ENCODE data around the gene HECW1.
"Not testable (repeated sequence)": the region's sequence is repeated elsewhere in the genome, so short reads cannot be mapped to it uniquely, and the experiment has no call there.

HECW1 gene

GRCh38 chr7:43135129-43135528, 22.7 kb downstream of the HECW1 start:
- no peak overlapping the region for H3K4me3 ChIP-seq (replicated peaks; ENCODE audit: low read depth, low read length)
- DNase-seq (ENCODE audit: low read depth), result no peak
- TF ChIP-seq CTCF (IDR thresholded peaks at IDR 0.05; ENCODE audit: low read length, missing control alignments), result no peak

DNA sequence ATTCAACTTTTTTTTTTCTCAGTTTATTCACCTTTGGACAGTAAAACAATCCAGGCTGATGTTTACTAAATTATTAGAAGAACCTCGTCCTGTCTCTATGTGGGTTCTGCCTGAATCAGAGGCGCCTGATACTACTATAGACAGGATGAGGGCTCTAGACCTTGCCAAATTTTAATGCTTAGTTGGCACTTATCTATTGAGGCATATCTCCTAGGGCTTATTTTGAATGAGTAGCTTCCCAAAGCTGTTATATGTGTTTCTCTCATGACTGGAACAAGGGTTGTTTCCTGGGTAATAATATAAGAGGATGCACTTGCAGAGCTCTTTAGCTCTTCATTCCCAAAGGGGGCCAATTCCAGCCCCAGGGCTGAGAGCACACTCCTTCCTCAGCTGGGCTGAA, 23.6 kb downstream of the HECW1 start:
- no peak for TF ChIP-seq CTCF (IDR thresholded peaks at IDR 0.05; ENCODE audit: low read length, missing control alignments)
- H3K4me3 ChIP-seq (replicated peaks; ENCODE audit: low read depth, low read length), result no peak overlapping the region
- no peak for DNase-seq (ENCODE audit: low read depth)

DNA sequence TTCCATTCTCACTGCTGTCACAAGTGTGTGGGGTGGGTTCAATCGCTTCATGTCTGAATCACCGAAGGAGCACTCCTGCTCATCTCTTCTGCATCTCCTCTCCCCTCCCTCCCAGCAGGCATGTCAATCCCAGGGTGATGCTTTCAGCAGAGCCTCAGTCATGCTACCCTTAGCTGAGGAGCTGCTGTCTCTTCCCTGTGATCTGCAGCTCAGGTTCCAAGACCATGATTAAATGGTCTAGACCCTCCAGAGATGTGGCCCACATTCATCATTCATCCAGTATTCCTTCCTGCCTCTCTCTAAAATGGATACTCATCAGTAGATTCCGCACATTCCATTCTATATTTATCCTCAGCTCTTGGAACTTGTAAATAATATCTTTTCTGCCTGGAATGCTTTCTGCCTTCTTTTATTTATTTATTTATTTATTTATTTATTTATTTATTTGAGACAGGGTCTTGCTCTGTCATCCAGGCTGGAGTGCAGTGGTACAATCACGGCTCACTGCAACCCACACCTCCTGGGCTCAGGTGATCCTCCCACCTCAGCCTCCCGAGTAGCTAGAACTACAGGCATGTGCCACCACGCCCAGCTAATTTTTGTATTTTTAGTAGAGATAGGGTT, 24.8 kb downstream of the HECW1 start:
- not testable (repeated sequence) for H3K4me3 ChIP-seq (replicated peaks; ENCODE audit: low read depth, low read length)
- peak; percentile 13 for DNase-seq (ENCODE audit: low read depth)

- no peak for DNase-seq (ENCODE audit: low read depth)
- H3K4me3 ChIP-seq (replicated peaks; ENCODE audit: low read depth, low read length), result no peak overlapping the region
- TF ChIP-seq CTCF (IDR thresholded peaks at IDR 0.05; ENCODE audit: low read length, missing control alignments), result no peak
These were observed 25.4 kb downstream of the HECW1 start for GRCh38 chr7:43137811-43138210.

DNA sequence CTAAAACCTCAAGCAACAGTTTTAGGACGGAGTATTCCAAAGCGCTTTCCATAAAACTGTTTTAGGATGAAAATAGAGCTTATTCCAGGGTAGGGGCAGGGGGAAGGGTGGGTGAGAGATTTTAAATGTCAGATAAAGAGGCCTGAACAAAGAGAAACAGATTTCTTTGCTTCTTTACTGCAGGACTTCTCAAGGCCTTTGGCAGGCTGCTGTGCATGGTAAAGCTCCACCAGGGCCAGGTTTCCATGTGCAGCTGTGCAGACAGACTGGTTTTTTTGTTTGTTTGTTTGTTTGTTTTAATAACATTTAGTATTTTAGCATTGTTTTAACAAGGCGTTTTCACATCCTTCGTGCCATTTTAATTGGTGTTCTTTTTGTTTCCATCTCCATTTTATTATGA, 26.3 kb downstream of the HECW1 start:
- no peak for DNase-seq (ENCODE audit: low read depth)
- no peak for TF ChIP-seq CTCF (IDR thresholded peaks at IDR 0.05; ENCODE audit: low read length, missing control alignments)

GRCh38 chr7:43139137-43139536, 26.7 kb downstream of the HECW1 start:
- no peak for TF ChIP-seq CTCF (IDR thresholded peaks at IDR 0.05; ENCODE audit: low read length, missing control alignments)
- peak; percentile 15 for DNase-seq (ENCODE audit: low read depth)
- no peak overlapping the region for H3K4me3 ChIP-seq (replicated peaks; ENCODE audit: low read depth, low read length)

More for the DNA sequence above, 26.3 kb downstream of the HECW1 start:
- H3K4me3 ChIP-seq (replicated peaks; ENCODE audit: low read depth, low read length), result no peak overlapping the region

DNA sequence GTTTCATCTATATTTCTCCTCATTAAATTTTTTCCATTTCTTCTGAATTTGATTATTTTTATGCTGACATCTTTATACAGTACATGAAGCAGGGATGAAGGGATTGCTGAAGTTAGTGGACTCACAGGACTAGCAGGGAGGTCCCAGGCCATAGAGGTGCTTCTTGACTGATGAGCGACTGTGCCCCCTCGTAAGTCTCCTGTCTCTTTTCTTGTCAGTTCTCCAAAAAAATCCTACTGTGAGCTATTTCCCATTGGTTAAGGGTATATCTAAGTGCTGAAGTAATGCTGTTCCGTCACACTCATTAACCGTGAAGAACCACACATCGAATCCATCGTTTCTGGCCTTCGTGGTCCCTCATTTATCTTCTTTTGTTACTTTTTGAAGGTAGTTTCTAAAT, 27.7 kb downstream of the HECW1 start:
- TF ChIP-seq CTCF (IDR thresholded peaks at IDR 0.05; ENCODE audit: low read length, missing control alignments), result no peak
- no peak for DNase-seq (ENCODE audit: low read depth)
- H3K4me3 ChIP-seq (replicated peaks; ENCODE audit: low read depth, low read length), result no peak overlapping the region
